K562 (cell line): ENCODE results near the gene TRMT2A. TPM values are rescaled to one million over a fixed set of nuclear protein-coding genes. Genes with fewer than 3 reads are reported as not detected.
A peak's percentile ranks its signal among the peaks of the same experiment; 100 is the strongest.

Source experiments
- ATAC-seq: fragments of 200-7000 bp; cut with Tn5 transposase; 3 replicates; pipeline ENCODE4 v1.9.1; 2020; ENCODE audit warnings: moderate library complexity
- BruUV-seq: library from RNA; stranded (reverse); fragments of 400-500 nt; replicated peaks from 2 replicates; lab custom pipeline; 2021; lab: Mats Ljungman, UMichigan
- CTCF ChIA-PET: fragments of 300-600 bp; formaldehyde crosslinking; extraction: SDS; loops from one replicate; lab custom pipeline; 2021; ENCODE audit warnings: low intra/inter-chr PET ratio; lab: Yijun Ruan, JAX
- POLR2A ChIA-PET: fragments of 300-600, 350-650 bp; sonication (Branson Sonifier 250); formaldehyde crosslinking; extraction: SDS; loops from one replicate; lab custom pipeline; 2021; ENCODE audit warnings: antibody characterized with exemption, inconsistent platforms; lab: Yijun Ruan, JAX
- DNase-seq, 4 experiments: peaks; one replicate each; pipeline versions ENCODE4 v3.0.0 to v3.0.0-alpha.2; 2011 to 2018; ENCODE audit warnings: low spot score in 3 of 4, mixed read lengths in 3 of 4; ENCODE audit errors: extremely low read depth in 1 of 4
- FAIRE-seq: peaks from 2 replicates; lab custom pipeline; 2011; peaks lifted over from hg19 to GRCh38; lab: Jason Lieb, UNC
- H2AFZ ChIP-seq: 2 replicates; pipeline ENCODE4 v1.6.0; 2011; ENCODE audit warnings: low read depth, low read length, control low read depth, inconsistent platforms
- H3K27ac ChIP-seq: fragments of 200-600 bp; 3 replicates; pipeline ENCODE4 v1.8.0; 2011; ENCODE audit warnings: low read depth, mild to moderate bottlenecking, control low read depth, inconsistent platforms, low read length, moderate library complexity, mixed read lengths; ENCODE audit errors: extremely low read depth
- H3K27me3 ChIP-seq, 2 experiments: fragments of 300-600 bp in 1 of 2; 2 replicates in 1 of 2; 3 replicates in 1 of 2; pipeline versions ENCODE4 v1.6.0 to v1.8.0; 2011; ENCODE audit warnings: inconsistent platforms in 2 of 2, low read length in 2 of 2, mild to moderate bottlenecking in 1 of 2, mixed read lengths in 1 of 2, moderate library complexity in 1 of 2; ENCODE audit not compliant: control insufficient read depth in 2 of 2, insufficient read depth in 2 of 2
- H3K36me3 ChIP-seq: fragments of 300-600 bp; 3 replicates; pipeline ENCODE4 v1.8.0; 2011; ENCODE audit warnings: mild to moderate bottlenecking, low read length, inconsistent platforms; ENCODE audit not compliant: control insufficient read depth, insufficient read depth
- H3K4me1 ChIP-seq, 2 experiments: fragments of 200-600 bp in 1 of 2; replicated peaks in 1 of 2; 2 replicates in 1 of 2; 3 replicates in 1 of 2; pipeline versions ENCODE4 v1.5.1 to v1.8.0; 2011; ENCODE audit warnings: inconsistent platforms in 2 of 2, low read length in 2 of 2, mild to moderate bottlenecking in 1 of 2, mixed read lengths in 1 of 2, moderate library complexity in 1 of 2; ENCODE audit not compliant: control insufficient read depth in 2 of 2, insufficient read depth in 2 of 2
- H3K4me2 ChIP-seq: 2 replicates; pipeline ENCODE4 v1.6.1; 2011; ENCODE audit warnings: low read length, control low read depth, inconsistent platforms, mixed read lengths; ENCODE audit not compliant: insufficient read depth
- H3K4me3 ChIP-seq: fragments of 200-600 bp; sonication (generic), shearing (Covaris generic); 2 replicates; pipeline ENCODE4 v1.5.1; 2016; ENCODE audit warnings: control low read depth, inconsistent platforms
- H3K79me2 ChIP-seq: fragments of 200-600 bp; 3 replicates; pipeline ENCODE4 v1.8.0; 2011; ENCODE audit warnings: low read length, inconsistent platforms; ENCODE audit not compliant: control insufficient read depth, insufficient read depth
- H3K9ac ChIP-seq, 2 experiments: 2 replicates each; pipeline versions ENCODE4 v1.6.0 to v1.6.1; 2011; ENCODE audit warnings: low read depth in 2 of 2, low read length in 2 of 2, control low read depth in 1 of 2, inconsistent platforms in 1 of 2, mild to moderate bottlenecking in 1 of 2, mixed read lengths in 1 of 2; ENCODE audit not compliant: insufficient read depth in 1 of 2
- H3K9me1 ChIP-seq: one replicate; pipeline ENCODE4 v1.6.0; 2011; ENCODE audit warnings: inconsistent platforms, mild to moderate bottlenecking, low read length, moderate library complexity; ENCODE audit not compliant: control insufficient read depth, insufficient read depth
- H3K9me3 ChIP-seq: replicated peaks from 2 replicates; pipeline ENCODE4 v1.5.1; 2011; ENCODE audit warnings: low read depth, low read length, inconsistent platforms; ENCODE audit not compliant: control insufficient read depth, insufficient read depth
- H4K20me1 ChIP-seq: replicated peaks from 2 replicates; pipeline ENCODE4 v1.6.1; 2011; ENCODE audit warnings: low read length, inconsistent platforms, mixed read lengths; ENCODE audit not compliant: control insufficient read depth, insufficient read depth
- GTF2E2 ChIP-seq: fragments of 200-800 bp; sonication (Bioruptor generic); IDR thresholded peaks from 2 replicates; pipeline ENCODE4 v1.6.1; 2016; ENCODE audit warnings: missing genetic modification characterization, missing compliant biosample characterization
- PCBP1 ChIP-seq: fragments of 200-400 bp; formaldehyde crosslinking; IDR thresholded peaks from 2 replicates; pipeline ENCODE4 v1.6.1; 2018; ENCODE audit warnings: mild to moderate bottlenecking, low read depth, low read length; ENCODE audit not compliant: poor library complexity, severe bottlenecking
- RBFOX2 ChIP-seq: fragments of 200-400 bp; formaldehyde crosslinking; IDR thresholded peaks from 2 replicates; pipeline ENCODE4 v1.6.1; 2017; ENCODE audit warnings: low read depth, mild to moderate bottlenecking, low read length, moderate library complexity
- RREB1 ChIP-seq: fragments of 250-450 bp; sonication (Bioruptor Pico); IDR thresholded peaks from 2 replicates; pipeline ENCODE4 v1.4.0; 2020
- ZNF165 ChIP-seq: fragments of 250-450 bp; sonication (Bioruptor Pico); IDR thresholded peaks from 2 replicates; pipeline ENCODE4 v1.4.0; 2020; ENCODE audit warnings: borderline replicate concordance
- ZNF184 ChIP-seq: sonication (generic); formaldehyde crosslinking; IDR thresholded peaks from 2 replicates; pipeline ENCODE4 v1.5.0; 2020; ENCODE audit warnings: missing genetic modification reagents
- ZNF324 ChIP-seq: fragments of 250-450 bp; sonication (Bioruptor Pico); IDR thresholded peaks from 2 replicates; pipeline ENCODE4 v1.4.0; 2020; ENCODE audit warnings: mild to moderate bottlenecking
- WGBS: fragments of 100-300 bp; shearing (Covaris generic); methylation state at CpG from one replicate; pipeline ENCODE4 v1.1.6; 2016; ENCODE audit warnings: low coverage, mixed read lengths; ENCODE audit not compliant: insufficient coverage; ENCODE audit errors: missing lambda C conversion rate; 5-methylcytosine and 5-hydroxymethylcytosine counted together
- in situ Hi-C: fragments of 300-500 bp; cut with MboI; formaldehyde crosslinking; loops from 4 replicates; pipeline ENCODE4 v1.15.0; 2018; ENCODE audit warnings: inconsistent platforms, mixed read lengths
- intact Hi-C: fragments of 100-400 bp; cut with micrococcal nuclease; formaldehyde crosslinking; loops from 2 replicates; pipeline ENCODE4 v1.14.2; 2022
- polyA plus RNA-seq, 8 experiments: library from polyadenylated mRNA; depleted of rRNA in 4 of 8; stranded (reverse) in 5 of 8; unstranded in 3 of 8; fragments of >200 nt; fragmentation: Nextera tagmentation in 2 of 8; fragmentation: Illumina TruSeq in 1 of 8; extraction: Ambion mirVana in 2 of 8; extraction: Trizol in 1 of 8; gene quantifications; 2 replicates each; pipeline versions ENCODE4 v1.2.1 to v1.2.3, GENCODE V29; 2011 to 2014; ENCODE audit warnings: inconsistent platforms in 1 of 8, missing spikeins in 1 of 8
- total RNA-seq, 7 experiments: library from RNA; depleted of rRNA in 6 of 7; stranded (reverse); fragments of >200 nt in 6 of 7; fragmentation: Illumina TruSeq in 2 of 7; extraction: Trizol in 2 of 7; gene quantifications; 2 replicates each; pipeline versions ENCODE4 v1.2.1 to v1.2.3, GENCODE V29; 2011 to 2021; ENCODE audit warnings: low replicate concordance in 1 of 7

TRMT2A gene
- total and polyA plus RNA-seq, 9 of the 15 experiments (the other 6 are each of a cell fraction or from before 2014, with no cell fraction given) = 1.6 to 265 (median 140) TPM

GRCh38 chr22:20140521-20140964, 23.5 kb upstream of the TRMT2A start:
- intact Hi-C loops (no loop called here), in situ Hi-C loops (no loop called here)
- DNase-seq = no peak
- Histone ChIP-seq H3K9me3 (no peaks in the 10 kb centered on the region), H3K79me2 (no peaks in the 10 kb centered on the region), H4K20me1 (peaks cover 38% of the 10 kb centered on the region), H3K4me1 (peaks cover 9 to 89% of the 10 kb centered on the region in 2 experiments), H3K27ac (no peak overlapping the region), H3K4me3 (no peak overlapping the region), H2AFZ (no peak overlapping the region), H3K9ac (peak overlapping the region in 1 of 2 experiments; percentile 65; a peak in 2 of 4 replicates), H3K27me3 (no peaks in the 10 kb centered on the region), H3K9me1 (peaks cover 18% of the 10 kb centered on the region), H3K36me3 (peaks cover 17% of the 10 kb centered on the region; the same call in 2 of the 3 replicates), H3K4me2 (no peak overlapping the region)
- no peak for TF ChIP-seq GTF2E2 (tag)
- TF ChIP-seq ZNF184 (CRISPR knock-in tag) = peak; percentile 9; the same call in 1 of the 2 replicates
- TF ChIP-seq ZNF165 = peak; percentile 64; the same call in 1 of the 2 replicates
- 0 out of 2 replicates have a peak, but pooled peaks have one; percentile 6 for TF ChIP-seq RBFOX2
- 0 out of 2 replicates have a peak, but pooled peaks have one; percentile 29 for TF ChIP-seq RREB1 (CRISPR knock-in tag)
- TF ChIP-seq PCBP1 = peak; percentile 42
- no peak for TF ChIP-seq ZNF324 (CRISPR knock-in tag)
- CTCF ChIA-PET = no interaction called here
- POLR2A ChIA-PET = interaction anchor here (0.6 to 7.2 kb wide), 5 partner anchors 11 to 155 kb away, joined by 3 to 68 read pairs (median 4); no protein-coding TSS in a partner anchor
- FAIRE-seq = no peak
- WGBS = 81% methylated on average over 17 of the region's 17 CpGs
- BruUV-seq = no TSS peak
- no peak for ATAC-seq
